Esophagus mucosa (tissue), 1 donor: Measurements from ENCODE around the gene FBXO28. TPM values are rescaled to one million over a fixed set of nuclear protein-coding genes. Genes with fewer than 3 reads are reported as not detected.
A peak's percentile ranks its signal among the peaks of the same experiment; 100 is the strongest.

Source experiments
- ATAC-seq: fragments of 200-7000 bp; cut with Tn5 transposase; one replicate; pipeline ENCODE4 v1.9.1; 2020
- total RNA-seq: library from RNA; stranded (reverse); gene quantifications from one replicate; pipeline ENCODE4 v1.2.4, GENCODE V29; 2023
- donor health status: DM: yes; HTN: yes; CAD: no.

Gene FBXO28
- total RNA-seq, 1 donor from 2014 or later: 23.7 TPM

GRCh38 chr1:224096773-224097172, 17.1 kb upstream of the FBXO28 start:
- ATAC-seq: no peak

- ATAC-seq: no peak
These were observed 15.9 kb upstream of the FBXO28 start for GRCh38 chr1:224098007-224098406.

GRCh38 chr1:224106568-224107281, 7.2 kb upstream of the FBXO28 start:
- ATAC-seq: peak; percentile 91

GRCh38 chr1:224107282-224107625, 6.7 kb upstream of the FBXO28 start:
- ATAC-seq: no peak

- no peak for ATAC-seq
These were observed 4.9 kb upstream of the FBXO28 start for GRCh38 chr1:224108991-224109390.

- no peak for ATAC-seq
These were observed 3.9 kb upstream of the FBXO28 start for GRCh38 chr1:224109981-224110380.

GRCh38 chr1:224113005-224113404, 906 bp upstream of the FBXO28 start:
- no peak for ATAC-seq

GRCh38 chr1:224113545-224113917, 380 bp upstream of the FBXO28 start:
- ATAC-seq: no peak

GRCh38 chr1:224114787-224115175, 870 bp downstream of the FBXO28 start:
- peak; percentile 4 for ATAC-seq

GRCh38 chr1:224116131-224116530, 2.2 kb downstream of the FBXO28 start:
- peak; percentile 44 for ATAC-seq

GRCh38 chr1:224118688-224119087, 4.8 kb downstream of the FBXO28 start:
- no peak for ATAC-seq

GRCh38 chr1:224123136-224123535, 9.2 kb downstream of the FBXO28 start:
- ATAC-seq: no peak

- ATAC-seq: no peak
These were observed 10.3 kb downstream of the FBXO28 start for GRCh38 chr1:224124220-224124619.

GRCh38 chr1:224127925-224128819, 14.3 kb downstream of the FBXO28 start:
- no peak for ATAC-seq

- ATAC-seq: no peak
These were observed 17.3 kb downstream of the FBXO28 start for GRCh38 chr1:224131253-224131652.

GRCh38 chr1:224132901-224133300, 19.0 kb downstream of the FBXO28 start:
- ATAC-seq: peak; percentile 78

GRCh38 chr1:224133741-224134299, 19.9 kb downstream of the FBXO28 start:
- ATAC-seq: no peak

GRCh38 chr1:224137518-224137917, 23.6 kb downstream of the FBXO28 start:
- no peak for ATAC-seq

- ATAC-seq: no peak
These were observed 24.3 kb downstream of the FBXO28 start for GRCh38 chr1:224138198-224138597.

- ATAC-seq: no peak
These were observed 27.8 kb downstream of the FBXO28 start for GRCh38 chr1:224141693-224142092.

GRCh38 chr1:224149709-224150108, 35.8 kb downstream of the FBXO28 start:
- ATAC-seq: no peak

- no peak for ATAC-seq
These were observed 37.2 kb downstream of the FBXO28 start for GRCh38 chr1:224151117-224151516.

GRCh38 chr1:224157316-224157715, 43.4 kb downstream of the FBXO28 start:
- ATAC-seq: no peak

- ATAC-seq: no peak
These were observed 45.6 kb downstream of the FBXO28 start for GRCh38 chr1:224159541-224159940.
